ENCODE data around the gene SRSF10.
"Not testable (repeated sequence)": the region's sequence is repeated elsewhere in the genome, so short reads cannot be mapped to it uniquely, and the experiment has no call there.

SRSF10 gene

DNA sequence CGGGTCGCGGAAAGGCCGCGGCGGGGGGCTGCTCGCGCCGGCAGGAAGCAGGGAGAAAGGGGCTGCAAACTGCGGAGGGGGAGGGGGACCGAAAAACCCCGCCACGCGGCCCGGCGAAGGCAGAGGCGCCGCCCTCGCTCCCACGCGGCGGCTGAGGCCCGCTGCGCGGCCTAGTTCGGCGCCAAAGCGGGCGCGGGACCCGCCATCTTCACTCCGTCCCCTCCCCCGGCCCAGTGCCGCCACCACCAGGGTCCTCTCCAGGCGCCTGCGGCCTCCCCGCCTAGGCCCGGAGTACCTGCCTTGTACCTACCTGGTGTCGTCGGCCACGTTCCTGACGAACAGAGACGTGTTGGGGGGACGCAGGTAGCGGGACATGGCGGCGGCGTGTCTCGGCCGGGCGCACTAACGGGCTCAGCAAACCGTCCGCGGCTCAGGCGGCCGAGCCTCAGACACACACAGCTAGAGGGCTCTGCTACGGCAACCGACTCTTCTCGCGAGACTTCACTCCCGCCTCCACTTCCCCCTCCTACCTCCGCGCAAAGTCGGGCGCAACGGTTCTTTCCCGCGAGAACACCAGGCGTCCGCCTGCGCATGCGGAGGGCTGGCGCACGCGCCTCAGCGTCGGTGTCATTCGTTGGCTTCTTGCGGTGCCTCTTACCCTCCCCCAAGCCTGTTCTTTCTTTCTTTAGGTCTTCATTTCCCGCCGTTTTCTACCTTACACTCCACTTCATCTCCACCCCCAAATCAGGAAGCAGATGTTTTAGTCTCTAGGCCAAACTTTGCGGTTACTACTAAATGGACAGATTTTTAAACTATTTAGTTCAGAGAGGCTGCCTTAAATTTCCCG lies at the start of gene SRSF10:
TSS of gene SRSF10 (minus strand) at position 447 of the 847 bp plus-strand sequence. CDS start at position 375, 72 bp downstream.
- DNase-seq (ENCODE audit: low read depth in 2 of 2) = peak; percentile 89 to 97

DNA sequence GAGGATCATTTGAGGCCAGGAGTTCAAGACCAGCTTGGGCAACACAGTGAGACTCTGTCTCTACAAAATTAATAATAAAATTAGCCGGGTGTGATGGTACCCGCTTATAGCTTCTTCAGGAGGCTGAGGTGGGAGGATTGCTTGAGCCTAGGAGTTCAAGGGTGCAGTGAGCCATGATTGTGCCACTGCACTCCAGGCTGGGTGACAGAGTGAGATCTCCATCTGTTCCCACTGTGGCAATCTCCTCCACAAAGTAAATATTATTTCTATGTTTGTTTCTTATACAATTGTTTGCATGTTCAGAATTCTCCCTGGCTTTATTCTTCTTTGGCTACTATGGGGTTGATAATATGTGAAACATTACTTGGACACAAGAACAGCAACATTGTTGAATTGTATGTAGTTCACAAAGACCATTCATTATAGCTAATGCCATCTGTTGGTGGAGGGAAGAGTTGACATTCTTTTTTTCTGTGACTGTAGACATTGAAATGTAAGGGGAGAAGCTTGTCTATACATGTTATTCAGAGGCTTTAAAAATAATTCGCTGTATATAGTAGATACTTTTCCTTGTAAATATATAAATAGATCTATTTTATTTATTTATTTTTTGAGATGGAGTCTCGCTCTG lies 47.8 kb upstream of the SRSF10 start:
- no peak for DNase-seq (ENCODE audit: low read depth in 2 of 2)

DNA sequence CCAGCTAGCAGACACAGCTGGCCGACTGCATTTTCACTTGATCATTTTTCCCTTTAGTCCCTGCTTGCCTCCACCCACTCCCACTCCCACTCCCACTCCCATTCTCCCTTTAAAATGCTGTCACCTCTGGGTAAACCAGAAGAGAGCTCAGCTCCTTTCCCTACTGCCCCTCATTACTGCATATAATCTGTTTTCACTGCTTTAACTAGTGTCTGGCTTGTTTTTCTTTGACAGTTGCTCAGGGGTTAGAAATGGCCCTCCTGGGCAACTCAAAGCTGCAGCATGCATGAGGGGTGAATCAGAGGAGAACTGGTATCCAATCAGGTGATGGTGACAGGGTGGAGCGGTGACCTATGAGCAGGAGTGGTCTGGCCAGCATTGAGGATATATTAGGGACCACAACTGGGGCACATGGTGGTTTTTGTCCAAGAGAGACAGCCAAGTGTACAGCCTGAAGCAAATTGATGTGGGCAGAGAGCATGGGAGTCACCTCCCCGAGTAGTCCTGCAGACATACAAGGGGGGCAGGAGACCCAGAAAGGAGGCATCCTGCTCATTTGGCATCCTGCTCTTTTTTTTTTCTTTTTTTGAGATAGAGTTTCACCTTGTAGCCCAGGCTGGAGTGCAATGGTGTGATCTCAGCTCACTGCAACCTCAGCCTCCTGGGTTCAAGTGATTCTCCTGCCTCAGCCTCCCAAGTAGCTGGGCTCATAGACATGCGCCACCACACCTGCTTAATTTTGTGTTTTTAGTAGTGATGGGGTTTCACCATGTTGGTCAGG lies 42.6 kb upstream of the SRSF10 start:
- no peak for DNase-seq (ENCODE audit: low read depth in 2 of 2)

DNA sequence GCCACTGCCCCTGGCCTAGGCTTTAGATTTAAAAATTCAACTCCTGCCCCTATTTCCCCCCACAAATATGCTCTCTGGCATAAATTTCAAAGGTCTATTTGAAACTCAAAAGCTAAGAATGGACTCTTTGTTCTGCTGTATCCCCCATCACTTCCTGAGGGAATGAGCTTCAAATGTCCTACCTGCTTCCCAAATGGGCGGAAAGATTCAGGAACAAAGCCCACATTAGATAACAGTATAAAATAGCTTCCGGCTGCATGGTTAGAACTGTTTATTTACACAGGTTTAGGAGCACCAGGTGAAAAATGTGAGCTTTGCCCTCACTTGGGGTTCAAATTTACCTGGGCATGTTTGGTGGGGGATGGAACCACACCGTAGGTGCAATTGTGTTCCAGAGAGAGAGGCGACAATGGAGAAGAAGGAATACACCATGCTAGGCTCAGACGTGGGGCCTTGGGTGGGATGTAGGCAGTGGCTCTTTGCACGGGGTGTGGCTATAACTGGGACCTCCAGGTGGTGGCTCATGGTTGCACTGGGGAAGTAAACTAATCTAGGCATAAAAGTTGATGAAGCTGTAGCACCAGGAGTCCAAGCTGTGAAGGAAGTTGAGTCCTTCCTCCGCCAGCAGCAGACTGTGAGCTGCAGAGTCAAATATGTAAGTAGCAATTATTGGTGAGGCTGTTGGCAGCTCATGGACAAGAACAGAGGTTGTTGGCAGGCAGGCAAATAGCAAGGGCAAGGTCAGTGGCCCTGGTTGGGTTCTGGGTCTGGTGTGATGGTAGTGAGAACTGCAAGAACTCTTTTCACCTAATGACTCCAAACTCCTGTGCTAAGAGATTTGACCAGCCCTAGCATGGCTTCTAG lies 41.5 kb upstream of the SRSF10 start:
- DNase-seq (ENCODE audit: low read depth in 2 of 2) = no peak

DNA sequence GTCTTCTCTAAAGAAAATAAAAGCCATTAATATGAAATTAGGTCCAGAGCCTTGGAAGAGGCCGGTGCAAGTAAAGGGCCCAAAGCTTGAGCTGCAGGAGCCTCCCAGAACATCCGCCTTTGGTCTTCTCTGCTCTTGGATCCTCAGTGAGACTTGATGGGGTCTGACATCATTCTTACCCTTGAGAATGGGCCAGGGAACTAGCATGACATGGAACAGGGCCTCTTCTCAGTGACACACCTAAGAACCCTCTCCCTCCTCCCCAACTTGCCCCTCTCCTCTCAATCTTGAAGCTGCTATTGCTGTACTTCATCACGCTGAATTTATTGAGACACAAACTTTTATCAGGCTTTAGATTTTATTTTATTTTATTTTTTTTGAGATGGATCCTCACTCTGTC lies 40.3 kb upstream of the SRSF10 start:
- DNase-seq (ENCODE audit: low read depth in 2 of 2) = no peak

DNA sequence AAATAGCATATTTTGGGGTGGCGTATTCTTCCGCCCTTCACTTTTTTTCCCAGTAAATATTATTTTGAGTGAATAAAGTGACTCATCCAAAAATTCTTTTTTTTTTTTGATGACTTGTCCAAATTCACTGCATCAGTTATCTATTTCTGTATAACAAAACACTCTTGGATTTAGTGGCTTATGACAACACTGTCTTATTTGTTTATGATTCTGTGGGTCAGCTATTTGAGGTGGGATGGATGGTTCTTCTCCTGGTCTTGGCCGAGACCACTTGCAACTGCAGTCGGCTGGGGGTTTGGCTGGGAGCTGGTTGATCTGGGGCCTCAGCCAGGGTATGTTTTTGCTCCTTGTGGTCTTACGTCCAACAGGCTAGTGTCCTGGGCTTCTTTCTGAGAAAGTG lies 39.9 kb upstream of the SRSF10 start:
- DNase-seq (ENCODE audit: low read depth in 2 of 2) = no peak

DNA sequence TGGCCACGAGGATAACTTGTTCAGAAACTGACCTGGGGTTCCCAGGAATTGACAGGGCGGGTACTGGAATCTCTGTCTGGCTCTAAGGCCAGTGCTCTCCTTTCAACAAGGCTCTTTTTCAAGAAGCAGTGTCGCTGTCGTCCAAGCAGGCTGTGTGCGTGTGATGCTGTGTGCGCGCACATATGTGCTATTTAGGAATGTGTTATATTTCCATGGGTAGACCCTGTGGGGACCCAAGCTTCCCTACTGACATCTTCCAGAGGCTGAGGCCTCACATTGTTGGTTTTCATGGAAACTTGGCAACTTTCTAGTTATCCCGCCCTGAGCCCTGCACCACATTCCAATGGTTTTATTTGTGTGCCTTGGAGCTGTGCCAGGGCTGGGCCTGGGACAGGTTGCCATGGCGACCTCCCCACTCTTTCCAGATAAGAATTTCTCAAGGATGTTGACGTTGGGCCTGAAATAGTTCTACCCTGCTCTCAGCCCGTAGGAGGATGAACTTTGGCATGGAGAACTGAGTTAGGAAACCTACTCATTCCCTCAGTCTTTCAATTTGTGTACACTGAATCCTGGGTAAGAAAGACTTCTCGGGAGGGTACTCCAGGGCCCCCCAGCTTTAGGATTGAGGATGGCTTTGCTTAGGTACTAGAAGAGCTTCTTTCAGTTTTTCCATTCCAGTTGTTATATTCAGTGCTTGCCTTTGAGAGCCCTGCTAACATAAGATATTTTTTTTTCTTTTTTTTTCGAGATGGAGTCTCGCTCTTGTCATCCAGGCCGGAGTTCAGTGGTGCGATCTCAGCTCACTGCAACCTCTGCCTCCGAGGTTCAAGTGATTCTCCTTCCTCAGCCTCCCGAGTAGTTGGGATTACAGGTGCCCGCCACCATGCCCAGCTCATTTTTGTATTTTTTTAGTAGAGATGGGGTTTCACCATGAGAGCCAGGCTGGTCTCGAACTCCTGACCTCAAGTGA lies 38.8 kb upstream of the SRSF10 start:
- no peak for DNase-seq (ENCODE audit: low read depth in 2 of 2)

DNA sequence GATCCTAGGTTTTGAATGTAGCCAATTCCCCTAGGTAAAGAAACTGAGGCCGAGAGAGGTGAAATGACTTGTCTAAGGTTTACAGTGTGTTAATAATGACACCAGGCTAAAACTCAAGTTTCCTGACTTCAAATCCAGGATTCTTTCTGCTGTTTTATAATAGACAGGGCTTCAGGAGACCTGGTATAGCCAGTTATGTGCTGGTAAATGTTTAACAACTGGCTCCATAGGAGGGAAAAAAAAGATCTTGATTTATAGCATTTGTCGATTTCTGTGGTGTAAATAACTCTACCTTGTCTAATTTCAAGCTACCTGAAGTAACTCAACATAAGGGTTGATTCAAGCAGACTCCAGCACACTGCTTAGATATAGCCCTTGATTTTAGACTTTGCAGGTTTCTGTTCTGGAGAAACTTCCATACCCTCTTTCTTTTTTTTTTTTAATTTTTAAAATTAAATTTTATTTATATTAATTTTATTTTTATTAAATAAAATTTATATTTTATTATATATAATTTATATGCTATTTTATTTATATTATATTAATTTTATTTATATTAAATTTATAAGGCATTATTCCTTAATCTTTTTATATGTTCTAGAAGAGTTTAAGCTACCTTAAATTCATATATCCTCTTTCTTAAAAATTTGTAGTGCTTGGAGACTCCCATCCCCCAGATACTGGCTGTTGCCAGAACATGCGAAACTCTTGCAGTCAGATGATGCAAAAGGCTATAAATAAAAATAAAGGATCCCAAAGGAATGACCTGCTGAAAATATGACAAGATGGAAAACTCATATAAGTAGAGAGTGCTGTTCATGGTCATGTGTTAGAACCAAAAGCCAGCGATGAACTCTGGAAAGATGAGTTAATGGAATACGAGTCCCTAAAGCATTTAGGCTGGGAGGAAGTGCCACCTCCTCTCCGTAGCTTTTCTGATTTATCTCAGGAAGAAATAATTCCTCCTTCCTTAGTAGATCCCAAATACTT lies 35.4 kb upstream of the SRSF10 start:
- DNase-seq (ENCODE audit: low read depth in 2 of 2) = no peak

DNA sequence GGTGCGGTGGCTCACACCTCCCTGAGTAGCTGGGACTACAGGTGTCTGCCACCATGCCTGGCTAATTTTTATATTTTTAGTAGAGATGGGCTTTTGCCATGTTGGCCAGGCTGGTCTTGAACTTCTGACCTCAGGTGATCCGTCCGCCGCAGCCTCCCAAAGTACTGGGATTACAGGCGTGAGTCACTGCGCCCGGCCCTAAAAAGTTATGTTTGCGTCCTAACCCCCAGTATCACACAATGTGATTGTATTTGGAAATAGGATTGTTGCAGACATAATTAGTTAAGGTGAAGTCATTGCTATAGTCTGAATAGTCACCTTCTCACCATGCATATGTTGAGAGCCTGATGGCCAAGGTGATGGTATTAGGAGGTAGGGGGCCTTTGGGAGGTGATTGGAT lies 32.8 kb upstream of the SRSF10 start:
- not testable (repeated sequence) for DNase-seq (ENCODE audit: low read depth in 2 of 2)

DNA sequence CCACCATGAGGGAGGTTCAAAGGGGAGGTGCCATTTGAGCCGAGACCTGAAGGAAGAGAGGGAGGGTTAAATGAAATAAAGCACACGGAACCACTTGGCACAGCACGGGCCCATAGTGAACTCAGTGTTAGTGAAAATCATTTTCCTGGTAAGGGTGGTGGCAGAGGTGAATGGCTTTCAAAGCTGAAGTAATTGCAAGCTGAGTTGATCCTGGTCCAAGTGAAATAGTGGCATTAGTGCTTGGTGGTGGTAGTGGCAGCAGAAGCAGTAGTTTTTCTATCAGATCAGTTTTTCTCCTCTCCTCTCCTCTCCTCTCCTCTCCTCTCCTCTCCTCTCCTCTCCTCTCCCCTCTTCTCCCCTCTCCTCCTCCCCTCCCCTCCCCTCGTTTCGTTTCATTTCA lies 30.5 kb upstream of the SRSF10 start:
- no peak for DNase-seq (ENCODE audit: low read depth in 2 of 2)

DNA sequence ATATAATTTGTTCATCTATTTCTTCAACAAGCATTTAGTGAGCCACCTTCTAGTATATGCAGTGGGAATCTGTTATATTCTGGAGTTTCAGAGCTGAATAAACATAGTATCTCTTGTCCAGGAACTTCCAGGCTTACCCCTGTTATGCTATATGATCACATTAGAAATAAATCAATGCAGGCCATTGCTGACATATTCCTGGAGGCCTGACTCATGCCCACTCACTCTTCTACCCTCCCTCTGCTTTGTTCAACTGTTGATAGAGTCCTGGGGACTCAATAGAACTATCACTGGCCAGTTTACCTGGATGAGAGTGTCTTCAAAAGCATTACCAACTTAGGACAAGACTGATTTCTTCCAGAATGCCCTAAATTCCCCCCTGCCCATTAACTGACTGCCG lies 29.3 kb upstream of the SRSF10 start:
- no peak for DNase-seq (ENCODE audit: low read depth in 2 of 2)

DNA sequence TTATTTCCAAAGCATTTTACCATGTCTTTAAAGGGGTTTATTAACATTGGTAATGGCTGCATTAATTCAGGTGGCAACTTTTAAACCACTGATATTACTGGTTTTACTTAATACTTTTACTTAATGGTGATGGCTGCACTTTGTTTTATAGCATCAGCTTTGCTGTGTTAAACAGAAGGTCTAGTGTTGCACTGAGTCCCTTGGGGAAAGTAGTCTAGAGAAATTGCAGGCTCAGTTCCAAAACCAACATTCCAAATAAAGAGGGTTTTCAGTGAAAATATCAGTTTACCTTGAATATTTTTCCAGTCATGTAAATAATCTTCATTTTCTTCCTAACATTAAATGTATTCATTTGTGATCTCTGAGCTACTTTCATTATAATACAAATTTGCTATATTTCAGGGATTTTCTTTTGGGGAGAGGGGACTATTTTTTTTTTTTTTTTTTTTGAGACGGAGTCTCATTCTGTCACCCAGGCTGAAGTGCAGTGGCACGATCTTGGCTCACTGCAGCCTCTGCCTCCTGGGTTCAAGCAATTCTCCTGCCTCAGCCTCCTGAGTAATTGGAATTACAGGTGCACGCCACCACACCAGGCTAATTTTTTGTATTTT lies 28.6 kb upstream of the SRSF10 start:
- DNase-seq (ENCODE audit: low read depth in 2 of 2) = not testable (repeated sequence)

DNA sequence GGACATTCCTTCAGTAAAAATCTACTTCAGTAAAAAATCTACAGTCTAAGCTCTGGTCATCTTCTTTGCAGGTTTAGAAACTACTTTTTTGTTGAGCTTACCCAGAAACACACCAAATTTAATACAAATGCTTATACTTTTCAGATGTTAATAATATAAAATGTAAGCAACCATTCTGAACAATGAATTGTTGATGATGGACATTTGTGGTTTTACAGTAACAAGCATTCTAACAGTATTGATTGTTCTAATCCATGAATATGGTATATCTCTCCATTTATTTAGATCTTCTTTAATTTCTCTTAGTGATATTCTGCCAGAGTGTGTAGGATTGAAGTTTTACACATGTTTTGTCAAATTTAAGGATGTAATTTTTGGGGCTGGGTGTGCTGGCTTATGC lies 27.0 kb upstream of the SRSF10 start:
- no peak for DNase-seq (ENCODE audit: low read depth in 2 of 2)

DNA sequence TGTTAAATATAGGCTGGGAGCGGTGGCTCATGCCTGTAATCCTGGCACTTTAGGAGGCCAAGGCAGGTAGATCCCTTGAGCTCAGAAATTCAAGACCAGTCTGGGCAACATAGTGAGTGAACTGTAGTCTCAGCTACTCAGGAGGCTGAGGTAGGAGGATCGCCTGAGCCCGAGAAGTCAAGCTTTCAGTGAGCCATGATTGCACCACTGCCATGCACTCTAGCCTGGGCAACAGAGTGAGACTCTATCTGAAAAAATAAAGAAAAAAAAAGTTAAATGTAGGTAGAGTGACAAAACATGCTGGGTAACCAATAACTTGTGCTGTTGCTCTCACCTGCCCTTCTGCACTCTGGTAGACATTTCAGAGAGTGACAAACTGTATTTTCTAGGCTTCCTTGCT lies 25.0 kb upstream of the SRSF10 start:
- no peak for DNase-seq (ENCODE audit: low read depth in 2 of 2)

DNA sequence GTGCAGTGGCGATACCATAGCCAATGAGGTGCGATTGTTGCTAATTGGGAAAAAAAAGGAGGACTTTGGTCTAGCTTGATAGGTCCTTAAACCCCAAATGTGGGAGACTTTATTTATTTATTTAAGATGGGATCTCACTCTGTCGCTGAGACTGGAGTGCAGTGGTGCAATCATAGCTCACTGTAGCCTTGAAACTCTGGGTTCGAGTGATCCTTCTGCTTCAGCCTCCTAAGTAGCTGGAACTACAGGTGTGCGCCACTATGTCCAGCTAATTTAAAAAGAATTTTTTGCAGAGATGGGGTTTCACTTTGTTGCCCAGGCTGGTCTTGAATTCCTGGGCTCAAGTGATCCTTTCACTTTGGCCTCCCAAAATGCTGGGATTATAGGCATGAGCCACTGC lies 24.0 kb upstream of the SRSF10 start:
- DNase-seq (ENCODE audit: low read depth in 2 of 2) = no peak

DNA sequence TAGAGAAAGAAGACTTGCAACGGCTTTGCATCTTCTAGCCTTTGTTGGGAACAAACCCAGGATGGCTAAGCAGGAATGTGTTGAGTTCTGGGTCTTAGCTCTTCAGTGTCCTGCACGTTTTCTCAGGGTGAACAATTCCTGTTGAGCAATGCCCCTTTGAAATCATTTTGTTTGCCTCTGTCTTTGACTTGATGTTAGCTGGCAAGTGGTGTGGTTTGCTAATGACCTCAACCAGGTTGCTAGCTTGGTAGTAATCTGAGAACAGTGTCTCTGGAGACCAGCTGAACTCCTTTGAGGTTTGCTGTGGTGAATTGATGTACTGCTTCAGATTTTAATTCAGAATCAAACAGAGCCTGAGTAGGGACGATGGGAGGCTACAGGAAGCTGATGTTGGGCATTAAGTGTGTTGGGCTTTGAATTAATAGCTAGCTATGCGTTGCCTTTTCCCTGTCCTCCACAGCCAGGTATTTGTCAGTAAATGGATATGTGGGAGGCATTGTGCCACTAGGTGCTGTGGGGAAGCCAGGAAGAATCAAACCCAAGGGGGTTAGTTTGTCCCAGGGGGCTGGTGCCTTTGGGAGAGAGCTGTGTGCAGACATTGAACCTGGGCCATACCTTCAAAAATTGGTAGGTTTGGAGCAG lies 23.3 kb upstream of the SRSF10 start:
- DNase-seq (ENCODE audit: low read depth in 2 of 2) = no peak

DNA sequence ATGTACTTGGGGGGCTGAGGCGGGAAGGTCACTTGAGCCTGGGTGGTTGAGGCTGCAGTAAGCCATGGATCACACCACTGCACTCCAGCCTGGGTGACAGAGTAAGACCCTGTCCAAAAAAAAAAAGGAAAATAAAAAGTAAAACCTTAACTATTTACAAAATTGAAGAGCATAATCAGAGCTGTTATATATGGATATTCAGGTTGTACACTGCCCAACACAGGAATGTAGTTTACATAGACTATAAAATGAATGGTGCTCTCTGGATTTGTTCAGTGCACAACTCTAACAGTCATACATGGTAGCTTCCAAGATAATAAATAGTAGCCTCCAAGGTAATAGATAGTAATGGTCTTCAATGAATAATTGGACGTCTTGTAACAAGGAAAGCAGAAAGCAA lies 22.6 kb upstream of the SRSF10 start:
- no peak for DNase-seq (ENCODE audit: low read depth in 2 of 2)

DNA sequence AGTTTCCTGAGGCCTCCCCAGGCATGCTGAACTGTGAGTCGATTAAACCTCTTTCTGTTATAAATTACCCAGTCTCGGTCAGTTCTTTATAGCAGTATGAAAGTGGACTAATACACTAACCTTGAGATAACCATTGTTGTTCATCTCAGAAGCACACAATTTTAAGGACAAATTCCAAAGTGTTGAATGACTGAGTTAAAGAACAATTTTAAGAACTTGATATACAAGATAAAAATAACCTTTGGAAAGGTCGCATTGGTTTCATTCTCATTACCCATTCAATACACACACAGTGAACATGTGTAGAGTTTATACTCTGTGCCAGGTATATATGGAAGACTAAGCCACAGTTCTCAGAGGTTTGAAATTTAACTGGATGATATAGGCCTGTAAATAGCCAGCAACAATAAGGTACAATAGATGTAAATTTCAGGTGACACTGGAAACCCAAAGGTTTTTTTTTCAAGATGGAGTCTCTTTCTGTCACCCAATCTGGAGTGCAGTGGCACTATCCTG lies 19.1 kb upstream of the SRSF10 start:
- DNase-seq (ENCODE audit: low read depth in 2 of 2) = no peak

All from stimulated activated CD4-positive, alpha-beta T cell treated with anti-CD3 and anti-CD28 coated beads, Interleukin-1b, Interleukin-23, amount 100 ng/mL, for 4 hours (primary cell).